ENCODE data around the gene ITGB2. TPM values are rescaled to one million over a fixed set of nuclear protein-coding genes. Genes with fewer than 3 reads are reported as not detected.

The ITGB2 gene
- total RNA-seq, 6 experiments from 2014 or later, result 0.19 to 0.45 (median 0.33) TPM; not detected in 3

- peak; percentile 25 for DNase-seq
- Mint-ChIP-seq H3K4me1 (ENCODE audit: low read depth) (no peaks in the 10 kb centered on the region; the same call in 1 of the 2 replicates), H3K36me3 (ENCODE audit: low read depth) (no peaks in the 10 kb centered on the region), H3K27me3 (ENCODE audit: insufficient read depth) (peaks cover 21% of the 10 kb centered on the region), H3K4me3 (no peak overlapping the region), H3K27ac (no peak overlapping the region), H3K9me3 (no peaks in the 10 kb centered on the region)
- TF ChIP-seq CTCF (IDR thresholded peaks at IDR 0.05), result no peak
Observed at GRCh38 chr21:44836666-44837471, 83.8 kb downstream of the ITGB2 start.

- Mint-ChIP-seq H3K27me3 (ENCODE audit: insufficient read depth) (peaks cover 15% of the 10 kb centered on the region), H3K36me3 (ENCODE audit: low read depth) (no peaks in the 10 kb centered on the region), H3K4me3 (no peak overlapping the region), H3K27ac (no peak overlapping the region), H3K9me3 (no peaks in the 10 kb centered on the region), H3K4me1 (ENCODE audit: low read depth) (no peaks in the 10 kb centered on the region; the same call in 1 of the 2 replicates)
- DNase-seq, result no peak
- no peak for TF ChIP-seq CTCF (IDR thresholded peaks at IDR 0.05)
Observed at GRCh38 chr21:44836349-44836665, 84.4 kb downstream of the ITGB2 start.

Other genes starting within 250 kb of the ITGB2 start
- gene KRTAP12-1, start 238.7 kb downstream of the ITGB2 start, total RNA-seq (2021; fragmentation: NEBNext Ultra II Directional; extraction: Animal tissue kit (Norgen Biotek cat#: 25700)), result not detected
- gene KRTAP10-12, start 223.7 kb downstream of the ITGB2 start, total RNA-seq (2021; fragmentation: NEBNext Ultra II Directional; extraction: Animal tissue kit (Norgen Biotek cat#: 25700)), result not detected
- not detected for gene TSPEAR, start 209.3 kb downstream of the ITGB2 start, total RNA-seq (2021; fragmentation: NEBNext Ultra II Directional; extraction: Animal tissue kit (Norgen Biotek cat#: 25700))
- gene UBE2G2, start 119.1 kb downstream of the ITGB2 start, total RNA-seq (2021; fragmentation: NEBNext Ultra II Directional; extraction: Animal tissue kit (Norgen Biotek cat#: 25700)), result 10 to 100 TPM; 53.5 to 73.3 (median 61.0) TPM
- gene SUMO3, start 102.8 kb downstream of the ITGB2 start, total RNA-seq (2021; fragmentation: NEBNext Ultra II Directional; extraction: Animal tissue kit (Norgen Biotek cat#: 25700)), result 100 to 1,000 TPM; 116 to 160 (median 147) TPM
- 100 to 1,000 TPM; 241 to 290 (median 277) TPM for gene PTTG1IP, start 47.2 kb downstream of the ITGB2 start, total RNA-seq (2021; fragmentation: NEBNext Ultra II Directional; extraction: Animal tissue kit (Norgen Biotek cat#: 25700))
- gene SLX9, start 19.1 kb upstream of the ITGB2 start, total RNA-seq (2021; fragmentation: NEBNext Ultra II Directional; extraction: Animal tissue kit (Norgen Biotek cat#: 25700)), result 10 to 100 TPM; 27.7 to 34.7 (median 31.5) TPM
- gene ADARB1, start 153.7 kb upstream of the ITGB2 start, total RNA-seq (2021; fragmentation: NEBNext Ultra II Directional; extraction: Animal tissue kit (Norgen Biotek cat#: 25700)), result 1 to 10 TPM; 1.7 to 3.2 (median 2.2) TPM